Measurements from ENCODE around the gene MYLIP. TPM values are rescaled to one million over a fixed set of nuclear protein-coding genes. Genes with fewer than 3 reads are reported as not detected.
"Not testable (repeated sequence)": the region's sequence is repeated elsewhere in the genome, so short reads cannot be mapped to it uniquely, and the experiment has no call there.

Gene MYLIP
- total RNA-seq, 4 donors from 2014 or later: 22.5 to 43.2 (median 40.7) TPM

- no peaks in the 10 kb centered on the region for H3K36me3 ChIP-seq
- no peak for DNase-seq
- H3K27me3 ChIP-seq: no peaks in the 10 kb centered on the region
- H3K27ac ChIP-seq: no peak overlapping the region
- in situ Hi-C loops (cut with MboI; ENCODE audit: low pct_ligation_motif_present in 1 of 4, low pct_unique_long_range_greater_than_20kb in 1 of 4, low sequenced_read_pairs in 3 of 4): no loop called here
- WGBS, 2 donors (ENCODE audit: low coverage in 1 of 2): 92 to 100% methylated on average over 2 of the region's 2 CpGs
- intact Hi-C loops (cut with DNase I; ENCODE audit: low total_unique reads): no loop called here
- no peaks in the 10 kb centered on the region for H3K9me3 ChIP-seq
- H3K4me3 ChIP-seq: no peak overlapping the region
- TF ChIP-seq CTCF (IDR thresholded peaks at IDR 0.05): no peak
- TF ChIP-seq POLR2A (IDR thresholded peaks at IDR 0.05): no peak
- no peak for TF ChIP-seq EP300 (IDR thresholded peaks at IDR 0.05; ENCODE audit: low read depth)
- TF ChIP-seq POLR2AphosphoS5 (IDR thresholded peaks at IDR 0.05): no peak
- H3K4me1 ChIP-seq: peaks cover 0 to 17% (median 0%) of the 10 kb centered on the region in 4 donors
Measured at GRCh38 chr6:16171400-16171799, 42.5 kb downstream of the MYLIP start.

DNA sequence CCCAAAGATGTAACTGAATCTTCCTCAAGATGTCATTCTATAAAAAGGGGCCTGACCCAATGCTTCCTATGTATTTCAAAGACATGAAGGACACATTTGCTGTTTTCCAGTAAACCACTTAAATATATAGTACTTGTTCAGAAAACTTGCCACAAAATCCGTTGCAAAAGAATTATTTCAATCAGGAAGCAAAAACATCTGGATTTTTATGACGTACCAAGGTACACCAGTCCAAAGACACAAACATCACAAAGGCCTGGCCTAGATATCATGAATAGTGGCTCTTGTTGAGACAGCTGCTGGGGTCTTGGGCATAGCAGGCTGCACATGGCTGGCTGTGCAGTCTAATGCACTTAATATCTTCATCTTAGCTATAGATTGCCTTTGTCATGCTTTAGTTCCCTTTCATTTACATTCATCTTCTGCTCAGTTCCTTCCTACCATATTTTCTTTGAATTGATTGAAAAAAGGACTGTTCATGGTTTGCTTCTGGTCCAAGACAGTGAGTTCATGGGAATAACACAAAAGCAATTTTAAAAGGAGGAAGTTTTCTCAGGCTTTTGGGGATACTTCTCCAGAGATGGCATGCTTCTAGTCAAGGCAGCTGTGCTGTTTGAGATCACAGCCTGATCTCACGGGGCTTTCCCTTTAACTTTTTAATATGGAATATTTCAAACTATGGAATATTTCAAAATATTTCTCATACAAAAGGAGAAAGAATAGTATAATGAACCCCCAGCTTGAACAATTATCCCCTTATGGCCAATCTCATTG, 44.5 kb downstream of the MYLIP start:
- H3K27me3 ChIP-seq: no peaks in the 10 kb centered on the region
- peaks cover 0 to 17% (median 0%) of the 10 kb centered on the region in 4 donors for H3K4me1 ChIP-seq
- no peaks in the 10 kb centered on the region for H3K9me3 ChIP-seq
- intact Hi-C loops (cut with DNase I; ENCODE audit: low total_unique reads) (no loop called here), in situ Hi-C loops (cut with MboI; ENCODE audit: low pct_ligation_motif_present in 1 of 4, low pct_unique_long_range_greater_than_20kb in 1 of 4, low sequenced_read_pairs in 3 of 4) (no loop called here)
- no peak for TF ChIP-seq POLR2A (IDR thresholded peaks at IDR 0.05)
- no peak for TF ChIP-seq EP300 (IDR thresholded peaks at IDR 0.05; ENCODE audit: low read depth)
- TF ChIP-seq CTCF (IDR thresholded peaks at IDR 0.05): no peak
- WGBS, 2 donors (ENCODE audit: low coverage in 1 of 2): 60 to 62% methylated on average over 3 of the region's 3 CpGs
- H3K36me3 ChIP-seq: no peaks in the 10 kb centered on the region
- no peak overlapping the region for H3K4me3 ChIP-seq
- H3K27ac ChIP-seq: no peak overlapping the region
- DNase-seq: no peak

GRCh38 chr6:16174416-16175078, 45.7 kb downstream of the MYLIP start:
- Histone ChIP-seq H3K27ac (peak overlapping the region in 2 of 4 donors; percentile 8 to 30), H3K4me1 (peaks cover 0 to 17% (median 0%) of the 10 kb centered on the region in 4 donors), H3K9me3 (no peaks in the 10 kb centered on the region), H3K27me3 (no peaks in the 10 kb centered on the region), H3K4me3 (no peak overlapping the region), H3K36me3 (no peaks in the 10 kb centered on the region)
- WGBS, 2 donors (ENCODE audit: low coverage in 1 of 2): 59 to 68% methylated on average over 8 of the region's 8 CpGs
- in situ Hi-C loops (cut with MboI; ENCODE audit: low pct_ligation_motif_present in 1 of 4, low pct_unique_long_range_greater_than_20kb in 1 of 4, low sequenced_read_pairs in 3 of 4) (no loop called here), intact Hi-C loops (cut with DNase I; ENCODE audit: low total_unique reads) (no loop called here)
- no peak for DNase-seq
- TF ChIP-seq POLR2AphosphoS5 (IDR thresholded peaks at IDR 0.05) (no peak), EP300 (IDR thresholded peaks at IDR 0.05; ENCODE audit: low read depth) (no peak), CTCF (IDR thresholded peaks at IDR 0.05) (no peak), POLR2A (IDR thresholded peaks at IDR 0.05) (no peak)

DNA sequence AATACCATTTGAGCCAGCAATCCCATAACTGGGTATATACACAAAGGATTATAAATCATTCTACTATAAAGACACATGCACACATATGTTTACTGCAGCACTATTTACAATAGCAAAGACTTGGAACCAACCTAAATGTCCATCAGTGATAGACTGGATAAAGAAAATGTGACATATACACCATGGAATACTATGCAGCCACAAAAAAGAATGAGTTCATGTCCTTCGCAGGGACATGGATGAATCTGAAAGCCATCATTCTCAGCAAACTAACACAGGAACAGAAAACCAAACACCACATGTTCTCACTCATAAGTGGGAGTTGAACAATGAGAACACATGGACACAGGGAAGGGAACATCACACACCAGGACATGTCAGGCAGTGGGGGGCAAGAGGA, 47.7 kb downstream of the MYLIP start:
- intact Hi-C loops (cut with DNase I; ENCODE audit: low total_unique reads); H3K27me3 ChIP-seq: not testable (repeated sequence)
- 32 to 100% methylated on average over 1 of the region's 1 CpG for WGBS, 2 donors (ENCODE audit: low coverage in 1 of 2)

More for the DNA sequence above, 47.7 kb downstream of the MYLIP start:
- H3K36me3 ChIP-seq; DNase-seq; H3K9me3 ChIP-seq; H3K4me3 ChIP-seq; in situ Hi-C loops (cut with MboI; ENCODE audit: low pct_ligation_motif_present in 1 of 4, low pct_unique_long_range_greater_than_20kb in 1 of 4, low sequenced_read_pairs in 3 of 4); H3K27ac ChIP-seq: not testable (repeated sequence)
- H3K4me1 ChIP-seq: peaks cover 0 to 17% (median 0%) of the 10 kb centered on the region in 4 donors
